ENCODE measurements around the gene NEAT1. TPM values are rescaled to one million over a fixed set of nuclear protein-coding genes. Genes with fewer than 3 reads are reported as not detected.

NEAT1 gene
- total RNA-seq, 6 donors from 2014 or later: 245 to 3,084 (median 1,019) TPM

DNA sequence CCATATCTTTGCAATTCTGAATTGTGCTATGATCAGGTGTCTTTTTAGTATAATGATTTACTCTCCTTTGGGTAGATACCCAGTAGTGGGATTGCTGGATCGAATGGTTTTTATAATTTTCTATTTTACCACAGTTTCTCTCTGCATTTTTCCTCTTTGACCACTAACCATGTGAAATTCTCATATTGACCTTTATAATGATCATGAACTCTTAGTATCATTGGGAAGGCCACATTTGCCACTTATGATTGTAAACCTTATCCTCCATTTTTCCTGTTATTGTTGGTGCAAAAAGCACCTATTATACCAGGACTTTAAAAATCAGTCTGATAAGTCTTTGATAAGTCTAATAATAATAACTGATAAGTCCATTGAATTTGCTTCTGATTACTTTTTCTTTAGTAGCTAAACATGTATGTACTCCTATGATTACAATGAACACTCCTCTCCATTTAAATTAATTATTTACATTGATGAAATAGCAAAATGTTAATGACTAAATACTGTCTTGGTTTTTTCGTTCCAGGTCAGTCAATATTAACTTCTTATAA is 9.6 kb downstream of the NEAT1 start:
- TF ChIP-seq POLR2A (IDR thresholded peaks at IDR 0.05): no peak
- no peak for TF ChIP-seq POLR2AphosphoS5 (IDR thresholded peaks at IDR 0.05)
- TF ChIP-seq EP300 (IDR thresholded peaks at IDR 0.05): no peak
- TF ChIP-seq, protein P1, sequence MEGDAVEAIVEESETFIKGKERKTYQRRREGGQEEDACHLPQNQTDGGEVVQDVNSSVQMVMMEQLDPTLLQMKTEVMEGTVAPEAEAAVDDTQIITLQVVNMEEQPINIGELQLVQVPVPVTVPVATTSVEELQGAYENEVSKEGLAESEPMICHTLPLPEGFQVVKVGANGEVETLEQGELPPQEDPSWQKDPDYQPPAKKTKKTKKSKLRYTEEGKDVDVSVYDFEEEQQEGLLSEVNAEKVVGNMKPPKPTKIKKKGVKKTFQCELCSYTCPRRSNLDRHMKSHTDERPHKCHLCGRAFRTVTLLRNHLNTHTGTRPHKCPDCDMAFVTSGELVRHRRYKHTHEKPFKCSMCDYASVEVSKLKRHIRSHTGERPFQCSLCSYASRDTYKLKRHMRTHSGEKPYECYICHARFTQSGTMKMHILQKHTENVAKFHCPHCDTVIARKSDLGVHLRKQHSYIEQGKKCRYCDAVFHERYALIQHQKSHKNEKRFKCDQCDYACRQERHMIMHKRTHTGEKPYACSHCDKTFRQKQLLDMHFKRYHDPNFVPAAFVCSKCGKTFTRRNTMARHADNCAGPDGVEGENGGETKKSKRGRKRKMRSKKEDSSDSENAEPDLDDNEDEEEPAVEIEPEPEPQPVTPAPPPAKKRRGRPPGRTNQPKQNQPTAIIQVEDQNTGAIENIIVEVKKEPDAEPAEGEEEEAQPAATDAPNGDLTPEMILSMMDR (IDR thresholded peaks at IDR 0.05): no peak
- 72 to 75% methylated on average over 2 of the region's 2 CpGs for WGBS, 2 donors
- peak overlapping the region in 1 of 4 donors; percentile 66 for H3K4me3 ChIP-seq
- peaks cover 72 to 96% (median 85%) of the 10 kb centered on the region in 4 donors for H3K4me1 ChIP-seq
- ATAC-seq (ENCODE audit: low FRiP score in 2 of 2): no peak
- no peaks in the 10 kb centered on the region for H3K27me3 ChIP-seq
- H3K36me3 ChIP-seq: peaks cover 17 to 81% (median 29%) of the 10 kb centered on the region in 4 donors
- no peaks in the 10 kb centered on the region for H3K9me3 ChIP-seq
- DNase-seq: no peak
- H3K27ac ChIP-seq: peak overlapping the region in 3 of 4 donors; percentile 97 to 100 (median 100)

DNA sequence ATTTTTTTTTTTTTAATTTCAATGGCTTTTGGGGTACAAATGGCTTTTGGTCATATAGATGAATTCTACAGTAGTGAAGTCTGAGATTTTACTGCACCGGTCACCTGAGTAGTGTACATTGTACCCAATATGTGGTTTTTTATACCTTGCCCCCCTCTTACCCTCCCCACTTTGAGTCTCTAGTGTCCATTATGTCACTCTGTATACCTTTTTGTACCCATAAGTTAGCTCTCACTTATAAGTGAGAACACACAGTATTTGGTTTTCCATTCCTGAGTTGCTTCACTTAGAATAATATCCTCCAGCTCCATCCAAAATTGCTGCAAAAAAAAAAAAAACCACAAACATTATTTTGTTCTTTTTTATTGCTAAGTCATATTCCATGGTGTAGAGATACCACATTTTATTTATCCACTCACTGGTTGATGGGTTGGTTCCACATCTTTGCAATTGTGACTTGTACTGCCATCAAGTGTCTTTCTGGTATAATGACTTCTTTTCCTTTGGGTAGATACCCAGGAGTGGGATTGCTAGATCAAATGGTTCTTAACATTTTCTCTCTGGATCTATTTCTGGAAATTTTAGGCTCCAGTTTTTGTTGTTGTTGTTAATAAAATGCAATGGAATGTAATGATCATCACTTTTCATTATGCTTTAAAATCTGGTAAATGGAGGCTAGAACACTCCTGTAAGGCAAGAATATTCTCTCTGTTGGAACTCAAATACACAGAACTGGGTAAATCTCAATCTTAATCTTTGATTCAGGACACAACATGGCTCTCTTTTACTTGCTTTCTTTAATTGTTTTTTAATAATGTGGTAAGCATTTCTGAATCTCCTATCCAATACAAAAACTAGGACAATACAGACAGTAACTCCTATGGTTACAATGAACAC is 10.3 kb downstream of the NEAT1 start:
- Histone ChIP-seq H3K27ac (peak overlapping the region in 3 of 4 donors; percentile 97 to 100 (median 100)), H3K4me3 (peak overlapping the region in 1 of 4 donors; percentile 13), H3K27me3 (no peaks in the 10 kb centered on the region), H3K36me3 (peaks cover 21 to 81% (median 35%) of the 10 kb centered on the region in 4 donors), H3K9me3 (no peaks in the 10 kb centered on the region), H3K4me1 (peaks cover 74 to 96% (median 84%) of the 10 kb centered on the region in 4 donors)
- 88 to 100% methylated on average over 1 of the region's 1 CpG for WGBS, 2 donors
- ATAC-seq (ENCODE audit: low FRiP score in 2 of 2): no peak
- DNase-seq: no peak
- TF ChIP-seq POLR2A (IDR thresholded peaks at IDR 0.05) (peak in 1 of 4 donors; percentile 60), EP300 (IDR thresholded peaks at IDR 0.05) (no peak), POLR2AphosphoS5 (IDR thresholded peaks at IDR 0.05) (peak in 1 of 2 donors; percentile 43)
- TF ChIP-seq, protein P1 (IDR thresholded peaks at IDR 0.05): peak in 4 of 6 experiments; percentile 11 to 22 (median 14)

DNA sequence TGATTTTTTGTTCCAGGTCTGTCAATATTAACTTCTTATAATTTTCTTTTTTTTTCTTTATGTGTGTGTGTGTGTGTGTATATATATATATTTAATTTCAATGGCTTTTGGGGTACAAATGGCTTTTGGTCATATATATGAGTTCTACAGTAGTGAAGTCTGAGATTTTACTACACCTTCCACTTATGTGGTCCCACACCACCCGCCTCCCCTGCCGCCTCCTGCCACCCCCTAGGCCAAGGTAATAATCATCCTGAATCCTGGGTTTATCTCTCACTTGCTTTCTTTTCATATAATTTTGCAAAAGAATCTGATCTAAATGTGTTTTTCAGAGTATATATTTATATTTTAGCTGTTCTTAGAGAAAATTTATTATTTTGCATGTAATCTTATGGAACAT is 11.1 kb downstream of the NEAT1 start:
- ATAC-seq (ENCODE audit: low FRiP score in 2 of 2): no peak
- Histone ChIP-seq H3K27me3 (no peaks in the 10 kb centered on the region), H3K4me1 (peaks cover 73 to 94% (median 84%) of the 10 kb centered on the region in 4 donors), H3K27ac (peak overlapping the region in 1 of 4 donors; percentile 97), H3K9me3 (no peaks in the 10 kb centered on the region), H3K4me3 (no peak overlapping the region), H3K36me3 (peaks cover 27 to 81% (median 36%) of the 10 kb centered on the region in 4 donors)
- WGBS, 2 donors: 97 to 98% methylated on average over 2 of the region's 2 CpGs
- peak in 1 of 2 donors; percentile 19 for DNase-seq
- TF ChIP-seq POLR2AphosphoS5 (IDR thresholded peaks at IDR 0.05) (no peak), EP300 (IDR thresholded peaks at IDR 0.05) (no peak), POLR2A (IDR thresholded peaks at IDR 0.05) (no peak)
- TF ChIP-seq, protein P1 (IDR thresholded peaks at IDR 0.05): no peak

DNA sequence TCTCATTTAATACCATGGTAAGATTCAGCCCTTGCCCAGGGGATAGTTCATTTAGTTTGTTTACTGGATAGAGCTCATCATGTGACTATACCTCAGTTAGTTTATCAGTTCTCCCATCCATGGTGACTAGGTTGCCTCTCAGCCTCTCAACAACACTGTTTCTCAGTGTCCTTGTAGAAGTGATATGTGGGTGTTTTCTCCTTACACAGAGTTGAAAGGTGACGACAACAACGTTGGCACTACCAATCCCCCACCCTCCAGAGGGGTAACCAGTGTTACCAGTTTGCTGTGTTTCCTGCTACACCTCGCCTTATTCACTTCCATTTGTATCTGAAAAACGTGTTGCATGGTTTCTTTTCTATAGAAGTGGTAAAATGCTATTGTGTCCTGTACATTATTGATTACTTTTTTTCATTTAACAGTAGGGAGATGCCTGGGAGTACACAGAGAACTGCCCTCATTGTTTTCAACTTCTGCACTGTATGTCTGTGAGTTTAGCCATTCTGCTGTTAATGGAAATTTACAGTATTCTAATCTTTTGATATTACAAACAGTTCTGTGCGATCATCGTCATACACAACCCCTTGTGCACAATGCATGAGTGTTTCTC is 11.6 kb downstream of the NEAT1 start:
- 57 to 63% methylated on average over 6 of the region's 6 CpGs for WGBS, 2 donors
- Histone ChIP-seq H3K27me3 (no peaks in the 10 kb centered on the region), H3K4me3 (peak overlapping the region in 1 of 4 donors; percentile 26), H3K4me1 (peaks cover 75 to 94% (median 86%) of the 10 kb centered on the region in 4 donors), H3K36me3 (peaks cover 29 to 82% (median 38%) of the 10 kb centered on the region in 4 donors), H3K9me3 (no peaks in the 10 kb centered on the region), H3K27ac (peak overlapping the region in 1 of 4 donors; percentile 58)
- TF ChIP-seq POLR2AphosphoS5 (IDR thresholded peaks at IDR 0.05): peak; percentile 3 to 46
- TF ChIP-seq EP300 (IDR thresholded peaks at IDR 0.05): no peak
- TF ChIP-seq POLR2A (IDR thresholded peaks at IDR 0.05): peak in 2 of 4 donors; percentile 16 to 53
- TF ChIP-seq, protein P1 (IDR thresholded peaks at IDR 0.05): no peak
- DNase-seq: peak in 1 of 2 donors; percentile 18
- ATAC-seq (ENCODE audit: low FRiP score in 2 of 2): no peak
